HuH-7 (cell line): ENCODE measurements around the gene MCTP2.

ENCODE experiments used
- DNase-seq: peaks from one replicate; pipeline ENCODE4 v3.0.0; 2011; ENCODE audit warnings: low spot score

The MCTP2 gene

GRCh38 chr15:94263341-94264273 is 32.2 kb downstream of the MCTP2 start:
- no peak for DNase-seq

- no peak for DNase-seq
Observed at GRCh38 chr15:94265009-94265408, 33.6 kb downstream of the MCTP2 start.

DNA sequence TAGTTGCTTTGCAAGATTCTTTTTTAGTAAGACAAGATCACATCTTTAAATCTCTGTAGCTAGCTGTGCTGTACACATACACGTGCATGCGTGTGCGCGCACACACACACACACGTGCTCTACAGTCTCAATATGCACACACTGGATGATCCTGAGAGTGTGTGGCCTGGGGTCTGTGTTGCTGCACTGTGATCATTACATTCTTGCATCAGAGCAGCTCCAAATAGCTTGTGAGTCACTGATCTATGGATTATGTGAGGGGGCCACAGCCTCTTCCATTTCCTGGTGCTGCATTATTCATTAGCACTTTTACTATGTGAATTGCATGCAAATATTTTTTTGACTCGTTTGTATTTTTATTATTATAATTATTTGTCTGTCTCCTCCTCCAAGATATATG is 34.6 kb downstream of the MCTP2 start:
- no peak for DNase-seq

GRCh38 chr15:94266789-94267188 is 35.4 kb downstream of the MCTP2 start:
- no peak for DNase-seq

DNA sequence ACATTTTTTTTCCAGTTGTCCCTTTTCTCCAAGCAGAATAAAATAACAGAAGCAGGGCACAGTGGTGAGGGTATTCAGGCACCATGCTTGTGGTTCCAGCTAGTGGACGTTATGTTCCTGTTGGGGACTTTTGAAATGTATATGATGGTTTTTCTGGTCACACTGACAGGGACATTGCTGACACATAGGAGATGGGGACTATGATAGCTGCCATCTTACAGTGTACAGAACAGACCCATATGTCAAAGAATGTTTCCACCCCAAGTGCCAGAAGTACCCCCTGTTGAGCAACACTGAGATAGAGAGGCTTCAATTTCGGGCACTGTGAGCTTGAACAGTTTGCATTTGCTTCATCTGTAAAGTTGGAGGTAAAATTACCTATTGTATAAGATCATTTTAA is 38.6 kb downstream of the MCTP2 start:
- no peak for DNase-seq

DNA sequence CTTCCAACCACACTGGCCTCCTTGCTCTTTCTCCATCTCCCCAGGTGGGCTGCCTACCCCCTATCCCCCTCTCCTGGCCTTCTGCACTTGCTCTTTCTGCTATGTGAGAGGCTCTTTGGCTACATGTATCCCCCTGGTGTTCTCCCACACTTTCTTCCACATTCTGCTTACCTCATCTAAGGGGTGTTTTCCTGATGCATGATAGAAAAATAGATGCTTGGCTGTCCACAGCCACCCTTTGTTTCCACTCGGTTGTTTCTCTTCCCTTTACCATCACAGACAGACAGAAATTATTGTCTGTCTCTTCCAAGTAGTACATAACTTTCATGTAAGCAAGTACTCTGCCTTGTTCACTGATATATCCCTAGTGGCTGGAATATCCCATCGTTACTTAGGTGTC is 39.2 kb downstream of the MCTP2 start:
- DNase-seq: no peak

GRCh38 chr15:94272251-94272898 is 41.0 kb downstream of the MCTP2 start:
- DNase-seq: no peak

GRCh38 chr15:94273826-94274225 is 42.5 kb downstream of the MCTP2 start:
- no peak for DNase-seq

DNA sequence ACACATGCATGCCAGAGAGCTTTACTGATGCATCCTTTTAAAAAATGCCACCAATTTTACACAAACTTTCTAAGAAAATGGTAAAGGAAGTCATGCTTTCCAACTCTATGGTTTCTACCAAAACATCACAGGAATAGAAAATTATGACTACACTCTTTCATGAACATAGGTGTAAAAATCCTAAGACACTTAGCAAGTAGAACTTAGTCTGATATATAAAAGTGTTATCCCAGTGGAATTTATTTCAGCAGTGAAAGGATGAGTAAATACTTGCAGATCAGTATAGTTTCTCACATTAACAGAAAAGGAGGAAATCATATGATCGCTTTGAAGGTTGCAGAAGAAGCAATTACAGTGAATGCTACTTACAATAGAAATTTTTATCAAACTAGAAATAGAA is 43.4 kb downstream of the MCTP2 start:
- no peak for DNase-seq

DNA sequence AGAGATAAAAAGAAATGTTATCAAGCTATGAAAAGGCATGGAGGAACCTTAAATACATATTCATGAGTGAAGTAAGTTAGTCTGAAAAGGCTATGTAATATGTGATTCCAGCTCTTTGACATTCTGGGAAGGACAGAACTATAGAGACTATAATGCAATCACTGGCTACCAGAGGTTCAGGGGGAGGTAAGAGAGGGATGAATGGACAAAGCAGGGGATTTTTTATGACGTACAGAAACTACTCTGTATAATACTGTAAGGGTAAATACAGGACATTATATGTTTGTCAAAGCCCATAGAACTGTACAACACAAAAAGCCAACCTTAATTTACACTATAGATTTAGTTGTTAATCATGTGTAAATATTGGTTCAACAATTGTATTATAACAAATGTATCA is 46.1 kb downstream of the MCTP2 start:
- no peak for DNase-seq

- DNase-seq: no peak
Observed at GRCh38 chr15:94279736-94280135, 48.4 kb downstream of the MCTP2 start.

DNA sequence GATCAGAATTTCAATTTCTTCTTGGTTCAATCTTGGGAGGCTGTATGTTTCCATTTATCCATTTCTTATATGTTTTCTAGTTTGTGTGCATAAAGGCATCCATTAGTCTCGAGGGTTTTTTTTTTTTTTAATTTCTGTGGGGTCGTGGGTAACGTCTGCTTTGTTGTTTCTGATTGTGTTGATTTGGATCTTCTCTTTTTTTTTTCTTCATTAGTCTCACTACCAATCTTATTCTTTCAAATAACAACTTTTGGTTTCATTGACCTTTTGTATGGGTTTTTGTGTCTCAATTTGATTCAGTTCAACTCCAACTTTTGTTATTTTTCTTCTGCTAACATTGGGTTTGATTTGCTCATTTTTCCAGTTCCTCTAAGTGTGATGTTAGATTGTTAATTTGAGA is 48.9 kb downstream of the MCTP2 start:
- DNase-seq: no peak

DNA sequence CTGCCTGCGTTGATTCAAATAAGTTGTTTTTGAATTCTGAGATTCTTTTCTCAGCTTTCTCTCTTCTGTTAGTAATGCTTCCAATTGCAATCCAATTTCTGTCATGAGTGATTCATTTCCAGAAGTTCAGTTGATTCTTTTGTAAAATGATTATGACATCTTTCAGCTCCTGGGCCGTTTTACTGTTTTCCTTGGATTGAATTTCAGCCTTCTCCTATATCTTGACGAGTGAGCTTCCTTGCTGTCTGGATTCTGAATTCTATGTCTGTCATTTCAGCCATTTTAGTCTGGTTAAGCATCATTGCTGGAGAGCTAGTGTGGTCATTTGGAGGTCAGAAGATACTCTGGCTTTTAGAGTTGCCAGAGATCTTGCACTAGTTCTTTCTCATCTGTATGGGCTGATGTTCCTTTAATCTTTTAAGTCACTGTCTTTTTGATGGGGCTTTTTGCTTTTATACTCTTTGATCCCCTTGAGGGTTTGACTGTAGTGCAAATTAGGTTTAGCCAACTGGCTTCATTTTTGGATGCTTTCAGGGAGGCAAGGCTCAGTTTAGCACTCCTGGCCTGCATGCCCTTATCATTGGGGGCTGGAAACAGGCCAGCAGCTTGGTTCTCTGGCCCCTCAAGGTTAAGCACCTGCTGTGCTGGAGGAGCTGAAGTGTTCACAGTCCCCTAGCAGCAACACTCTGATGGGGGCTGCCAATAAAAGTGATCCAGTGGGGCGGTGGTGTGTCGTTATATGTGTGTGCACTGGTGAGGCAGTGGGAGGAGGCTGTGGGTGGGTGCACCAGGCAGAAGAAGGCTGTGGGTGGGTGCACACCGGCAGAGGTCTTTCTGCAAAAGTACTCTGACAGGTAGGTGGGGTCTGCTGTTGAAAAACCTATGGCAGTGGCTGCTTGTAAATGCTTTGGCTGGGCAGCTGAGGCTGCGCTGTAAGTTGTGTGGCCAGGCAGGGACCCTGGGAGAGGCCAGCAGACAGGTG is 51.2 kb downstream of the MCTP2 start:
- no peak for DNase-seq

DNA sequence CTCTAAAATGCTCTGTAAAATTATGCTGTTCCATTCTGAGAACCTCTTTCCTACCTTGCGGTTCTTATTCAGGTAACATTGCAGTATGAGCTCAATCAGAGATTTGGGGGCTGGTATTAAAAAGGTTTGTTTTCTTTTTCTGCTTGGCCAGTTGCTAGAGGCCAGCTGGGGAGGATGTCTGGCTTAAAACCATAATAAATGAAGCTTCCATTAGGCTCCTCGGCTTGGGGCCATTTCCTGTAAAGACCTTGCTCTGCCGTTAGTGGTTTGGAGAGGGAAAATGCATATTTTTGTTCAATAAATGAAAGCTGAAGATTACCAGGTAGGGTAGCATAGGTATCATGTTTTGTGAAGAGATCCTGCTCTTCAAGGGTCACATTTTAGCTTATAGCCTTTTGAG is 55.2 kb downstream of the MCTP2 start:
- DNase-seq: no peak

DNA sequence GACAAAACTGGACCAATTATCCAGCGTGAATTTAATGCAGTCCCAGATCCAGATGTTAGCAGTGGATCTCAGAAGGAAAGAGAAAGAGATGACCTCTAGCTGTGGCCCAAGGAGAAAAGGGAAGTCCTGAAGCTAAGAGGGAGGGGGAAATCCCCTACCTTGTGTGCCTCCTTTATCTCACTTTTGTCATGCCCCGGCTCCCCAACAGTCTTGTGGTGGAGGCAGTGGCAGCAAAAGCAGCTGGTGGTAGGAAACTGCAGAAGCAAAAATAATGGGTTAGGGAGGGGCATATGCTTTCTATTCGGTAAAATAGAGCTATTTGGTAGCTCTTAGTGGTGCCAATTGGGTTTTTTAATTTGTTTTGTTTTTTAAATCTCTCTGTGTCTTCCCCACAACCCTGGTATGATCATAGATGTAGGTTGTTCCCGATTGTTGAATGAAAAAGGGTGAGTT is 56.5 kb downstream of the MCTP2 start:
- DNase-seq: no peak

- no peak for DNase-seq
Observed at GRCh38 chr15:94290730-94291129, 59.4 kb downstream of the MCTP2 start.

DNA sequence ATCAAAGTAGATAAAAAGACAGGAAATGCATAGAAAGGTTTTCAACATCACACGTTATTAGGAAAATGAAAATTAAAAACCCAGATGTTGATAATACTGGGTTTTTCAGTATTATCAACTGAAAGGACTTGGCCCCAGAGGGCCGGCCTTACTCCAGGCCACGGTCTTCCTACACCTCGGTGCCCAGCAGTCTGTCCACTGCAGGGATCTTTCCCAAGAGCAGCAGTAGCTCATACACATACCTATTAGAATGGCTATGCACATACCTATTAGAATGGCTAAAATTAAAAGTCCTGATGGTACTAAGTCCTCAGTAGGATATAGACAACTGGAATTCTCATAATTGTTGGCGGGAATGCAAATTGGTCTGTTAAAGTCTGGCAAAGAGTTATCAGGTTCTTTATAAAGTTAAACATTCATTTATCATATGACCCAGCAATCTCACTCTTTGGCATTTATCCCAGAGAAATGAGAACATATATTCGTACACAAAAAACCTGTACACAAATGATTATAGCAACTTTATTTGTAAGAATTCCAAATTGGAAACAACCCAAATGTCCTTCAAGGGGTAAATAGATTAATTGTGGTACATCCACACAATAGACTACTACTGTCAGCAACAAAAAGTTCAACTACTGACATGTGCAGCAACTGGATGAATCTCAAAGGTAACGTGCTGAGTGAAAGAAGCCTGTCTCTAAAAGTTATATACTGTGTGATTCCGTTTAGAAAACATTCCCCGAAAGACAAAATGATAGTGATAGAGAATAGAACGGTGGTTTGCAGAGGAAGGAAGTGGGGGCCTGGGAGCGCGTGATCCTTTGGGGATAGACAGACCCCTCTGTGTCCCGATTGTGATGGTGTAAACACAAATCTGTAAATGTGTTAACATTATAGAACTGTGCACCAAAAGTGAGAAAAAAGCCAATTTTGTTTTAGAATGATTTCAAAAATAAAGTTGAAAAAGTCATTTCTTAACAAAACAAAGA is 62.3 kb downstream of the MCTP2 start:
- no peak for DNase-seq

DNA sequence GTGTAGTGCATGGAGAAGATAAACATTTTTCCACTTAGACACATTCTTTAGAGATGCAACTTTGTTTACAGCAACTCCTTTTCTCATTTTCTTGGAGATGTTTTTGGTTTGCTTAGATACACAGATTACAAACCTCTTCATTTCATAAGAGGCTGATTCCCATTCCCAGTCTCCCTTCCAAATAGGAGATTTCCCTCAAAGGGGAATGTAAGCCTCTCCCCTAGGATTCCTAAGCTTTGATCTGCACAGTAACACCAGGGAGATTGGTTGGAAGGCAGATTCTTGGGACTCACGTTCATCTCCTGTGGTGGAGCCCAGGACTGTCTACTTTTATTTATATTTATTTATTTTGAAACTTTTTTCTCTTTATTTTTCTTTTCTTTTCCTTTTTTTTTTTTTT is 63.2 kb downstream of the MCTP2 start:
- DNase-seq: no peak

DNA sequence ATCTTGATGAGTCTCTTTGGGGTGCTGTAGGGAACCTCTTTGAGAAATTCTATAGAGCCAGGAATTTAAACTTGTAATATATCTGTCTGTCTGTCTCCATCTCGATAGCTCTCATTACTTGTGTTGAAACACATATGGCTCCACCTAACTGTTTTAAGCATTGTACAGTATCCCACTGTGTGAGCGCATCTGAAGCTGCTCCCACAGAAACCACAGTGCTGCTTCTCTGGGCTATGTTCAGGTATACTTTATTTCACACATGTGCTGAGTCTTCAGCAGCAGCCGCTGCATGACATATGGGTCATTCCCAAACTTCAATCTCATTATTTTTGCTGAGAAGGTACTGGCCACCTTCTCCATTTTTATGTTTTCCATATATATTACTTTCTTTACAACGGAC is 63.9 kb downstream of the MCTP2 start:
- no peak for DNase-seq

GRCh38 chr15:94296717-94297116 is 65.4 kb downstream of the MCTP2 start:
- DNase-seq: no peak

DNA sequence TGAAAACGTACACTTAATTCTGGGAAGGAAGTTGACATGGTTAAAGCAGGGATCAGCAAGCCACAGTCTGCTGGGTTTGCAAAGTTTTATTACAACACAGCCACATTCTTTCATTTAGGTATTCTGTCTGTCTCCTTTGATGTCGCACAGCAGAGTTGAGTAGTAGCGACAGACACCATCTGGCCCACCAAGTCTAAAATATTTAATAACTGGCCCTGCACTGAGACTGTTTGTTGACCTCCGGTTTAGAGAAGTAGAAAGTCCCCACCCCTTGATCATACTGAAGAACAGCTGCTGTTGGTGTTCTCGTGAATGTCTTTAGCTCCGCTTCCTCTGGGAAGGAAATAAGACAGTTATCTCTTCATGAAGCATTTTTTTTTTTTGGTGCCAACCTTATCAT is 66.2 kb downstream of the MCTP2 start:
- DNase-seq: no peak
